SK-N-SH (cell line): Measurements from ENCODE around the gene CLRN3.

Experiments
- CTCF ChIP-seq: fragments of 200-600 bp; sonication (generic); IDR thresholded peaks from 2 replicates; pipeline ENCODE4 v1.6.1; 2017; ENCODE audit warnings: antibody characterized with exemption, mild to moderate bottlenecking, moderate library complexity
- MXI1 ChIP-seq: IDR thresholded peaks from 2 replicates; pipeline ENCODE4 v1.6.1; 2012; ENCODE audit warnings: mild to moderate bottlenecking, low read depth, low read length, improper control_type of control experiment
- POLR2AphosphoS5 ChIP-seq: IDR thresholded peaks from 2 replicates; pipeline ENCODE4 v1.6.1; 2012; ENCODE audit warnings: low read depth, low read length
- REST ChIP-seq: IDR thresholded peaks from 2 replicates; pipeline ENCODE4 v1.6.1; 2012; ENCODE audit warnings: mild to moderate bottlenecking, low read depth, low read length, moderate library complexity

GRCh38 chr10:127850944-127851343 is 41.8 kb downstream of the CLRN3 start:
- no peak for TF ChIP-seq MXI1
- no peak for TF ChIP-seq CTCF
- no peak for TF ChIP-seq REST
- TF ChIP-seq POLR2AphosphoS5 = no peak
